ENCODE measurements around the gene RALY.

Gene RALY

DNA sequence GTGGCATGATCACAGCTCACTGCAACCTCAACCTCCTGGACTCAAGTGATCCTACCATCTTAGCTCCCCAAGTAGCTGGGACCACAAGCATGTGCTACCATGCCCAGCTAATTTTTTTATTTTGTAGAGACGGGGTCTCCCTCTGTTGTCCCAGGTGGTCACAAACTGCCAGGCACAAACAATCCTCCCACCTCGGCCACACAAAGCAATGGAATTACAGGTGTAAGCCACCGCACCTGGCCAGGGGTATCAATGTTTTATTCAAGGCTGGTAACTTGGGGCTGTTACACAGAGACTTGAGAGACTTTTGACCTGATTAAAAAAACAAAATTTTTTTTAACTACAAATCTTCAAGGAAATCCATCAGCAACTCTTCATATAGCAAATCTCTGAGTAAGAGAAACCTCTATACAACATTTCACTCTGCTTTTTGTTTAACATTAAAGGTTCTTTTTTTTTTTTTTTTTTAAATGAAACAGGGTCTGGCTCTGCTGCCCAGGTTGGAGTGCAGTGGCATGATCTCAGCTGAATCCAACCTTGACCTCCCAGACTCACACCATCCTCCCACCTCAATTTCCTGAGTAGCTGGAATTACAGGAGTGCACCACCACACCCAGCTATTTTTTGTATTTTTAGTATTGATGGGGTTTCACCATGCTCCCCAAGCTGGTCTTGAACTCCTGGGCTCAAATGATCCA is 112.4 kb downstream of the RALY start:
- TF ChIP-seq ZFX (IDR thresholded peaks at IDR 0.05): no peak
- TF ChIP-seq, protein P1, sequence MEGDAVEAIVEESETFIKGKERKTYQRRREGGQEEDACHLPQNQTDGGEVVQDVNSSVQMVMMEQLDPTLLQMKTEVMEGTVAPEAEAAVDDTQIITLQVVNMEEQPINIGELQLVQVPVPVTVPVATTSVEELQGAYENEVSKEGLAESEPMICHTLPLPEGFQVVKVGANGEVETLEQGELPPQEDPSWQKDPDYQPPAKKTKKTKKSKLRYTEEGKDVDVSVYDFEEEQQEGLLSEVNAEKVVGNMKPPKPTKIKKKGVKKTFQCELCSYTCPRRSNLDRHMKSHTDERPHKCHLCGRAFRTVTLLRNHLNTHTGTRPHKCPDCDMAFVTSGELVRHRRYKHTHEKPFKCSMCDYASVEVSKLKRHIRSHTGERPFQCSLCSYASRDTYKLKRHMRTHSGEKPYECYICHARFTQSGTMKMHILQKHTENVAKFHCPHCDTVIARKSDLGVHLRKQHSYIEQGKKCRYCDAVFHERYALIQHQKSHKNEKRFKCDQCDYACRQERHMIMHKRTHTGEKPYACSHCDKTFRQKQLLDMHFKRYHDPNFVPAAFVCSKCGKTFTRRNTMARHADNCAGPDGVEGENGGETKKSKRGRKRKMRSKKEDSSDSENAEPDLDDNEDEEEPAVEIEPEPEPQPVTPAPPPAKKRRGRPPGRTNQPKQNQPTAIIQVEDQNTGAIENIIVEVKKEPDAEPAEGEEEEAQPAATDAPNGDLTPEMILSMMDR (conservative IDR thresholded peaks at IDR 0.05): no peak
- no peak overlapping the region for H3K27ac ChIP-seq

DNA sequence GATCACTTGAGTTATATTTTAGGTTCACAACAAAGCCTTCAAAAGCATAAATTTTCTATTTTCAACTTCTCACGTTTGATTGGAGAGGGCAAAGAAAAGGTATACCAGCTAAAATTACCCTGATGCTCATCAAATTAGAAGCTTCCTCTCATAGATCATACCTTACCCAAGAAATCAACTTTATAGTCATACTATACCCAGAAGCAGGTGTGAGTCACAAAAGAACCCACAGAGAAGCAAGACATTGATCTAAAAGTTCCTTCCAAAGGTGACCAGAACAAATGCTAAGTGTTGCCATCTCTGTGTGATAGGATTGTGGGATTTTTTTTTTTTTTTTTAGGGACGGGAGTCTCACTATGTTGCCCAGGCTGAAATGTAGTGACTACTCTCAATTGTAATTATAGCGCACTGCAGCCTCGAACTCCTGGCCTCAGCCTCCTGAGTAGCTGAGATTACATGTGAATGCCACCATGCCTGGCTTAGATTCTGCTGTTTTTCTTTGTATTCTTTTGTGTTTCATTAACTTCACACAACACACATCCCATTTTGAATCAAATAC is 115.0 kb downstream of the RALY start:
- no peak for TF ChIP-seq ZFX (IDR thresholded peaks at IDR 0.05)
- TF ChIP-seq, protein P1 (conservative IDR thresholded peaks at IDR 0.05): no peak
- no peak overlapping the region for H3K27ac ChIP-seq

DNA sequence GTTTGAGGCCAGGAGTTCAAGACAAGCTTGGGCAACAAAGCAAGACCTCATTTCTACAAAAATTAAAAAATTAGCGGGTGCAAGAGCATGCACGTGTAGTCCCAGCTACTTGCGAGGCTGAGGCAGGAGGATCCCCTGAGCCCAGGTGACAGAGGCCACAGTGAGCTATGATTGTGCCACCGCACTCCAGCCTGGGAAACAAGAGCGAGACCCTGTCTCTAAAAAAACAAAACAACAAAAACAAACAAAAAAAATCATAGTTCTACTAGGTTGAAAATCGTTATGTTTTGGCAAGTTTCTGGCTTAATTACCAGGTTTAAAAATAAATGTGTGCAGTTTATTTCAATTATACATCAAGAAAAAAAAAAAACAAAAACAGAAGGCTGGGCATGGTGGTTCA is 115.7 kb downstream of the RALY start:
- TF ChIP-seq, protein P1 (conservative IDR thresholded peaks at IDR 0.05): no peak
- TF ChIP-seq ZFX (IDR thresholded peaks at IDR 0.05): no peak
- no peak overlapping the region for H3K27ac ChIP-seq

DNA sequence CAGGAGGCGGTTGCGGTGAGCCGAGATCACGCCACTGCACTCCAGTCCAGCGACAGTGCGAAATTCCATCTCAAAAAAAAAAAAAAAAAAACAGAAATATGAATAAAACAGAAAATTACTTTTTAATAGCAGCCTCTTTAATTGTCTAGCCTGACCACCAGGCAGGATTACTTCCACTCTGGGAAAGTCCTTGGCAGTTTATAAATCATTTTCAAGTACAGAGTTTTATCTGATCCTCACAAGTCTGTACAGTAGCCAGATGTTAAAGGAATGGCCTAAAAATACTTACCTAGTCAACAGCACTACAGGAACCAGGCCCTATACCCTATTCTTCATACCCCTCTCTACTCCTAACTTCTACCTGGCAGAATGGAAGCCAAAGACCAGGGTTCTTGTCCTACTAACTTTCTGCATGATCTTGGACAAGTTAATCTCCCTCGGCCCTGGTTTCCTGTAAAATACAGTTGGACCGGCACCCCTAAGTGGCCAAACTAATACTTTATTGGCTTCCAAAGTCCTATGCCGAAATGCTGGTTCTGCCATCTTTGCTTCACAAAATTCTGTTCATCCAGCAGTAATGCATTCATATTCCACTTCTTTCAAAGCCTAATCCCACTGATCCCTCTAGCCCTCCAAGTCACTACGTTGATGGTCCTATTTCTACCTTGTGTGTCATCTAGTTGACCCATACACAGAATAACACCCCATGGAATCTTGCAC is 116.5 kb downstream of the RALY start:
- no peak overlapping the region for H3K27ac ChIP-seq
- TF ChIP-seq ZFX (IDR thresholded peaks at IDR 0.05): no peak
- TF ChIP-seq, protein P1 (conservative IDR thresholded peaks at IDR 0.05): no peak

DNA sequence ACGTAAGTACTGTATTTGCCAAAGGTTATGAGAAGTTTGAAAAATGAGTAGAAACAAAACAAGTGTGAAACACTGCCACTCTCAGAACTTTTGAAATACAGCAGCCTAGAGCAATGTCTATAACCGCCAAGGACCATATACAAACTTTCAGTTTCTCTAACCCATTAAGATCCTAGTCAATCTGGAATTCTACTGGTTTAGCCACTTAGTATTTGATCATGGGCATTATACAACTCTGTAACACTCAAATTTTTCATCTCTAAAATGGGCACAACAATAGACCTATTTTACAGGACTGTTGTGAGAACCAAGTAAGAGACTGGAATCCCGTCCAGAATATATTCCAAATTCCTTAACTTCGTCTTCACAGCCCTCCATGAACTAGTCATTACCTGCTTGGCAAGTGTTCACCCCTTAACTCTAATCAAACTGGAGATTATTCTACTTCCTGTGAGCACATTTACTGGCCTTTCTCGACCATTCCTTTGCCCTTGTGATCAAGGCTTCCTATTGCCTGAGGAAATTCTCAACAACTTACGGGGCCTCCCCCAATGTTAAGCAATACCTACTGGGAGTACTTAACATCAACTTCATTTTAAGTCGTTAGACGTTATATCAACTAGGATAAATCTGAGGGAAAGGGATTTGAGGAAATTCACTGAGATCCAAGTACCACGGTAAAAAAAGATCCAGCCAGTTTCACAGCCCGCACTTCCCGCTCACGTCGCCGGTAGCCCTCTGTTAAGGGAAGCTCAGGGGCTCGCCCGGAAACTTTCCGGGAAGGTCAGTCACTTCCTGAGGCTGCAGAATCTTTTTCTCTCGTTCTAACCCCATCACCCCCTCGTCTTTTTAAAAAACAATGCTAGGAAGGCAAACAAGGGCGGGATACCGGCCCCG is 117.3 kb downstream of the RALY start:
- H3K27ac ChIP-seq: peak overlapping the region; percentile 99
- no peak for TF ChIP-seq ZFX (IDR thresholded peaks at IDR 0.05)
- TF ChIP-seq, protein P1 (conservative IDR thresholded peaks at IDR 0.05): no peak; the same call in 1 of the 2 replicates

DNA sequence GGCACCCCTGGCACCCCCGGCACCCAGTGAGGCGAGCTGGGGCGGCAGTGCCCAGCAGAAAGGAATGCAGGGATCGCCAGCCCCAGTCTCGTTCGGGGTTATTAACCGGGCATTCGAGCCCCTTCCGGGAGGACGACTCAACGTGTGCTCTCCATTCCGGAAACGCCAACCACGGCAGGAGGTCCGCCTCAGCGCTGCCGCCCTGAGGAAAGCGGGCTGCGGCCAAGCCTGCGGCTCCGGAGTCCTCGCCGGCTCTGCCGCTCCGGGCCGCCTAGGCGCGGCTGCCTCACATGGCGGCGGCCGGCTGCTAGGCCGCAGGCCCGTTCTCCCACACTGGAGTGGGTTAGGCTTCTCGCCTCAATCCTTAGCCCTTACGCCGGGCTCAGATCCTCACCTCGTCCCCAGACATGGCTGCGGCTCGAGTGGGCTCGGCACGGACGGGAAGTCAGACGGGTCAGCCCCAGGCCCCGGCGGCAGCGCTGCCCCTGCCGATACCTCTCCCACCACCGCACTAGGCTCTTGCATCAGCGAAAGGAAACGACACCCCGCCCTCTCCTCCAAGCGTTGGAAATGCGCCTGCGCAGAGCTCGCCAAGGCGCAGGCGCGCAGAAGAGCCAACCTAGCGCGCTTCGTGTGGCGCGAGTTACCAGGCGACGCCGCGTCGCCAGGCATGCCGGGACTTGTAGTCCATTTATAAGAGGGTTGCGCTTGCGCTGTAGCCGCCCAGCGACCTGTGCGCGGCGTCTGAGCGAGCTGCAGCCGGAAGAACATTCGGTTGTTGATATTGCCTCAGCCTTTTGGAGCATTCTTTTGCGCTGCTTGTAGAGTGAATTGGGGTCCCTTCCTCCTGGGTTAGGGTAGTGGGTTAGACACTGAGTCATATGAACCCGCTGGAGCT is 118.2 kb downstream of the RALY start, which contains the start of gene EIF2S2:
EIF2S2 (minus strand) TSS at position 542 of the 898 bp plus-strand sequence; CDS start at position 409, 133 bp downstream.
- peak; percentile 99 for TF ChIP-seq ZFX (IDR thresholded peaks at IDR 0.05)
- TF ChIP-seq, protein P1 (conservative IDR thresholded peaks at IDR 0.05): no peak
- peak within 1 kb of the TSS; percentile 99 for H3K27ac ChIP-seq

Measured in C4-2B (cell line).